Natural killer cell (primary cell): Measurements from ENCODE around the gene CLDN14. TPM values are rescaled to one million over a fixed set of nuclear protein-coding genes. Genes with fewer than 3 reads are reported as not detected.

Experiments used
- ATAC-seq, 3 donors: fragments of 150-1000 bp in 2 of 3; fragments of 200-7000 bp in 1 of 3; cut with Tn5 transposase; 1 replicate in 1 of 3; 2 replicates in 2 of 3; pipeline ENCODE4 v1.10.0; 2021; ENCODE audit warnings: mild to moderate bottlenecking in 2 of 3, moderate library complexity in 2 of 3
- DNase-seq, 2 donors: peaks; one replicate each; pipeline versions ENCODE4 v3.0.0 to v3.0.0-alpha.2; 2013 to 2021; ENCODE audit warnings: mixed read lengths in 1 of 2
- H3K27ac ChIP-seq: one replicate; pipeline ENCODE4 v1.5.1; 2013; ENCODE audit warnings: mild to moderate bottlenecking, low read length
- H3K27me3 ChIP-seq: one replicate; pipeline ENCODE4 v1.6.1; 2013; ENCODE audit warnings: low read length; ENCODE audit not compliant: control insufficient read depth, insufficient read depth
- H3K36me3 ChIP-seq: one replicate; pipeline ENCODE4 v1.6.1; 2013; ENCODE audit warnings: low read length; ENCODE audit not compliant: control insufficient read depth, insufficient read depth
- H3K4me1 ChIP-seq: one replicate; pipeline ENCODE4 v1.6.1; 2013; ENCODE audit warnings: low read length; ENCODE audit not compliant: control insufficient read depth, insufficient read depth
- H3K4me3 ChIP-seq: one replicate; pipeline ENCODE4 v1.5.1; 2013; ENCODE audit warnings: low read length
- H3K9me3 ChIP-seq: one replicate; pipeline ENCODE4 v1.6.1; 2013; ENCODE audit warnings: low read length; ENCODE audit not compliant: control insufficient read depth, insufficient read depth
- H3K27ac Mint-ChIP-seq, 2 donors: one replicate each; pipeline ENCODE4 v1.8.0; 2022; ENCODE audit warnings: mild to moderate bottlenecking in 2 of 2, mixed read lengths in 2 of 2, moderate library complexity in 1 of 2
- H3K27me3 Mint-ChIP-seq, 2 donors: one replicate each; pipeline ENCODE4 v1.8.0; 2022; ENCODE audit warnings: low read depth in 2 of 2, mixed read lengths in 2 of 2
- H3K36me3 Mint-ChIP-seq: one replicate; pipeline ENCODE4 v1.8.0; 2022; ENCODE audit warnings: mixed read lengths
- H3K4me1 Mint-ChIP-seq, 2 donors: one replicate each; pipeline ENCODE4 v1.8.0; 2022; ENCODE audit warnings: mixed read lengths in 2 of 2
- H3K4me3 Mint-ChIP-seq: one replicate; pipeline ENCODE4 v1.8.0; 2022; ENCODE audit warnings: mild to moderate bottlenecking, moderate library complexity, mixed read lengths
- H3K9me3 Mint-ChIP-seq, 2 donors: one replicate each; pipeline ENCODE4 v1.8.0; 2022; ENCODE audit warnings: mixed read lengths in 2 of 2
- CTCF ChIP-seq: fragments of 200-600 bp; IDR thresholded peaks from one replicate; pipeline ENCODE4 v1.8.0; 2022; ENCODE audit warnings: antibody characterized with exemption
- WGBS: methylation state at CpG from one replicate; pipeline ENCODE4 v1.1.7; 2013; ENCODE audit warnings: missing lambda C conversion rate; ENCODE audit not compliant: insufficient coverage; 5-methylcytosine and 5-hydroxymethylcytosine counted together
- intact Hi-C: fragments of 100-400 bp; cut with micrococcal nuclease; formaldehyde crosslinking; loops from one replicate; pipeline ENCODE4 v1.14.2; 2022
- total RNA-seq, 4 donors: library from RNA; stranded (reverse); fragments of 120-200 nt in 1 of 4; gene quantifications; one replicate each; pipeline versions ENCODE4 v1.2.3 to v1.2.4, GENCODE V29; 2013 to 2022

Gene CLDN14
- total RNA-seq, 3 donors from 2014 or later (not counting 1 experiment from before 2014, with no cell fraction given) = not detected

GRCh38 chr21:36470294-36470693 lies 9.6 kb downstream of the CLDN14 start:
- no peak overlapping the region for H3K27ac ChIP-seq
- DNase-seq (no peak), ATAC-seq (no peak)
- intact Hi-C loops = no loop called here
- H3K9me3 ChIP-seq = no peaks in the 10 kb centered on the region
- Mint-ChIP-seq H3K36me3 (no peaks in the 10 kb centered on the region), H3K27ac (no peak overlapping the region), H3K9me3 (no peaks in the 10 kb centered on the region), H3K4me3 (no peak overlapping the region), H3K4me1 (no peaks in the 10 kb centered on the region), H3K27me3 (peaks cover 7 to 8% of the 10 kb centered on the region in 2 donors)
- no peak overlapping the region for H3K4me3 ChIP-seq
- no peaks in the 10 kb centered on the region for H3K27me3 ChIP-seq
- no peaks in the 10 kb centered on the region for H3K4me1 ChIP-seq
- H3K36me3 ChIP-seq = no peaks in the 10 kb centered on the region
- no peak for TF ChIP-seq CTCF
- WGBS = 92% methylated on average over 10 of the region's 10 CpGs

GRCh38 chr21:36466061-36466511 lies 13.8 kb downstream of the CLDN14 start:
- Mint-ChIP-seq H3K4me3 (no peak overlapping the region), H3K27me3 (peaks cover 0 to 4% of the 10 kb centered on the region in 2 donors), H3K4me1 (no peaks in the 10 kb centered on the region), H3K36me3 (no peaks in the 10 kb centered on the region), H3K9me3 (no peaks in the 10 kb centered on the region), H3K27ac (no peak overlapping the region)
- Histone ChIP-seq H3K4me3 (no peak overlapping the region), H3K9me3 (no peaks in the 10 kb centered on the region), H3K36me3 (no peaks in the 10 kb centered on the region), H3K27ac (no peak overlapping the region), H3K4me1 (no peaks in the 10 kb centered on the region), H3K27me3 (no peaks in the 10 kb centered on the region)
- WGBS = 91% methylated on average over 8 of the region's 8 CpGs
- DNase-seq = no peak
- intact Hi-C loops = no loop called here
- no peak for TF ChIP-seq CTCF
- no peak for ATAC-seq

GRCh38 chr21:36465478-36465877 lies 14.4 kb downstream of the CLDN14 start:
- 66% methylated on average over 8 of the region's 8 CpGs for WGBS
- Histone ChIP-seq H3K27me3 (no peaks in the 10 kb centered on the region), H3K9me3 (no peaks in the 10 kb centered on the region), H3K4me1 (no peaks in the 10 kb centered on the region), H3K27ac (no peak overlapping the region), H3K4me3 (no peak overlapping the region), H3K36me3 (no peaks in the 10 kb centered on the region)
- Mint-ChIP-seq H3K36me3 (no peaks in the 10 kb centered on the region), H3K4me1 (no peaks in the 10 kb centered on the region), H3K27me3 (peaks cover 0 to 4% of the 10 kb centered on the region in 2 donors), H3K27ac (no peak overlapping the region), H3K9me3 (no peaks in the 10 kb centered on the region), H3K4me3 (no peak overlapping the region)
- no peak for ATAC-seq
- intact Hi-C loops = no loop called here
- DNase-seq = no peak
- no peak for TF ChIP-seq CTCF

- no peak for TF ChIP-seq CTCF
- no peaks in the 10 kb centered on the region for H3K9me3 ChIP-seq
- H3K4me3 Mint-ChIP-seq = no peak overlapping the region
Measured at GRCh38 chr21:36464590-36464989, 15.3 kb downstream of the CLDN14 start.

More at GRCh38 chr21:36464590-36464989, 15.3 kb downstream of the CLDN14 start:
- H3K4me3 ChIP-seq = no peak overlapping the region
- no peaks in the 10 kb centered on the region for H3K36me3 Mint-ChIP-seq
- H3K9me3 Mint-ChIP-seq = no peaks in the 10 kb centered on the region
- H3K27me3 ChIP-seq = no peaks in the 10 kb centered on the region
- no peaks in the 10 kb centered on the region for H3K4me1 Mint-ChIP-seq
- H3K27ac Mint-ChIP-seq = no peak overlapping the region
- WGBS = 94% methylated on average over 3 of the region's 3 CpGs
- H3K4me1 ChIP-seq = no peaks in the 10 kb centered on the region
- intact Hi-C loops = no loop called here
- DNase-seq (no peak), ATAC-seq (no peak)
- H3K27ac ChIP-seq = no peak overlapping the region
- no peaks in the 10 kb centered on the region for H3K36me3 ChIP-seq
- peaks cover 0 to 4% of the 10 kb centered on the region in 2 donors for H3K27me3 Mint-ChIP-seq
